ENCODE measurements around the gene DUSP22.
"Not testable (repeated sequence)": the region's sequence is repeated elsewhere in the genome, so short reads cannot be mapped to it uniquely, and the experiment has no call there.

Gene DUSP22

DNA sequence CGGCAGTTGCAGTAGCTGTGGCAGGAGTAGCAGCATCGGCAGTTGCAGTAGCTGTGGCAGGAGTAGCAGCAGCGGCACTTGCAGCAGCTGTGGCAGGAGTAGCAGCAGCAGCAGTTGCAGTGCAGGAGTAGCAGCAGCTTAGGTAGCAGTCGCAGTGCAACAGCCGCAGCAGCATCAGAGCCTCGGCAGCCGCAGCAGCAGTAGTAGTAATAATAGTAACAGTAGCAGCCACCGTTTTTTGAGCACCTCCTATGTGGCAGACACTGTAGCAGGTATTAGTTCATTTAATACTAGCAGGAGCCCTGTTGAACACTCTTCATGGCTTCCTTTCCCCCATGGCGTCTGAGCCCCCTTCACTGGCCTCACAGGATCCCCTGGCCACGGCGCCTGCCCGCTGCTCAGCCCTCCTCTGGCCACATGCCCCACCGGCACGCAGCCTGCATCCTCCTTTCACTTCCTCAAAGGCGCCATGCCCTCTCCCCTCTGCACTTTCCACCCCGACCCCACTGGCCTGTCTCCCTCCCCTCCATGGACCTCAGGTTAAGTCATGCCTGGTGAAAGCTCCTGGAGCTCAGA is 80.1 kb downstream of the DUSP22 start:
- DNase-seq (ENCODE audit: low read depth, low spot score): no peak
- TF ChIP-seq CTCF (IDR thresholded peaks at IDR 0.05; ENCODE audit: insufficient read depth, low read length, missing control alignments): no peak
- no peak overlapping the region for H3K4me3 ChIP-seq (ENCODE audit: low read depth, low read length)
- CTCF ChIA-PET: no interaction called here
- POLR2A ChIA-PET: no interaction called here

DNA sequence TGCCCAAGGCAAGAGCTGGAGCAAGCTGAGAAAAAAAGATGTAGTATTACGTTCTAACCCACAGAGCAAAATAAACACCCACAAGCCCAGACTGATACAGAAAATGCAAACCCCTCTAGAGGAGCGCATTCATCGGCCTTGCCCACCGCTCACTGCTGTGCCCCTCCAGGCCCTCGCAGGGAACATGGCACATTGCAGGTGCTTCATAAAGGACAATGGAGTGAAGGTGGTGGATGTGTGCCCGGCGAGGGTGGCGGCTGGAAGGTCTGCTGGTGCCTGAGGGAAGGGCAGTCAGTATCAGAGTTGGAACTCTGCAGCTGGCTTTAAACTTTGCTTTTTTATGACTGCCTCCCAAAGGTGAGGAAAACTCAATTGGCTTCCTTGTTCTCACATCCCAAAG is 80.7 kb downstream of the DUSP22 start:
- TF ChIP-seq CTCF (IDR thresholded peaks at IDR 0.05; ENCODE audit: insufficient read depth, low read length, missing control alignments): no peak
- CTCF ChIA-PET: interaction anchor here (1.7 kb wide), 1 partner anchor 182 kb away, joined by 4 read pairs; no protein-coding TSS in a partner anchor

GRCh38 chr6:373773-374724 is 81.8 kb downstream of the DUSP22 start:
- ChIA-PET CTCF (interaction anchor here (1.7 kb wide), 1 partner anchor 183 kb away, joined by 4 read pairs; no protein-coding TSS in a partner anchor), POLR2A (no interaction called here)
- DNase-seq (ENCODE audit: low read depth, low spot score): no peak
- TF ChIP-seq CTCF (IDR thresholded peaks at IDR 0.05; ENCODE audit: insufficient read depth, low read length, missing control alignments): no peak
- H3K4me3 ChIP-seq (ENCODE audit: low read depth, low read length): no peak overlapping the region

More for the DNA sequence above, 80.7 kb downstream of the DUSP22 start:
- no peak overlapping the region for H3K4me3 ChIP-seq (ENCODE audit: low read depth, low read length)
- DNase-seq (ENCODE audit: low read depth, low spot score): no peak
- POLR2A ChIA-PET: no interaction called here

DNA sequence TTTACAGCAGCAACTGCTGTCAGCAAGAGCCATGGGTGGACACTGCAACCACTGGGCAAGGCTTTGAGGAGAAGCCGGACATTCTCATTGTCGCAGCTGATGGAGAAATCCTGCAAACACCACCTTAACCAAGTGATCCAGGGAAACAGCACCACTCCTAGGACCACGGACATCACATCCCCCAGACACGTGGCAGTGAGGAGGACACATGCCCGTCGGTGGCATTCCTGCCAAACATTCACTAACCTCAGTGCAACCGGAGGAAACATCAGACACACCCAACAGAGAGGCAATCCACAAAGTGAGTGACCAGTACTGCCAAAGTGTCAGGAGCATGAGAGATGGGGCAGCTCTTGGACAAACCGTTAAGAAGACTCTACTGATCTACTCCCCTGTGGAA is 82.7 kb downstream of the DUSP22 start:
- no peak overlapping the region for H3K4me3 ChIP-seq (ENCODE audit: low read depth, low read length)
- no peak for DNase-seq (ENCODE audit: low read depth, low spot score)
- CTCF ChIA-PET: interaction anchor here (1.7 kb wide), 1 partner anchor 184 kb away, joined by 4 read pairs; no protein-coding TSS in a partner anchor
- POLR2A ChIA-PET: no interaction called here
- no peak for TF ChIP-seq CTCF (IDR thresholded peaks at IDR 0.05; ENCODE audit: insufficient read depth, low read length, missing control alignments)

DNA sequence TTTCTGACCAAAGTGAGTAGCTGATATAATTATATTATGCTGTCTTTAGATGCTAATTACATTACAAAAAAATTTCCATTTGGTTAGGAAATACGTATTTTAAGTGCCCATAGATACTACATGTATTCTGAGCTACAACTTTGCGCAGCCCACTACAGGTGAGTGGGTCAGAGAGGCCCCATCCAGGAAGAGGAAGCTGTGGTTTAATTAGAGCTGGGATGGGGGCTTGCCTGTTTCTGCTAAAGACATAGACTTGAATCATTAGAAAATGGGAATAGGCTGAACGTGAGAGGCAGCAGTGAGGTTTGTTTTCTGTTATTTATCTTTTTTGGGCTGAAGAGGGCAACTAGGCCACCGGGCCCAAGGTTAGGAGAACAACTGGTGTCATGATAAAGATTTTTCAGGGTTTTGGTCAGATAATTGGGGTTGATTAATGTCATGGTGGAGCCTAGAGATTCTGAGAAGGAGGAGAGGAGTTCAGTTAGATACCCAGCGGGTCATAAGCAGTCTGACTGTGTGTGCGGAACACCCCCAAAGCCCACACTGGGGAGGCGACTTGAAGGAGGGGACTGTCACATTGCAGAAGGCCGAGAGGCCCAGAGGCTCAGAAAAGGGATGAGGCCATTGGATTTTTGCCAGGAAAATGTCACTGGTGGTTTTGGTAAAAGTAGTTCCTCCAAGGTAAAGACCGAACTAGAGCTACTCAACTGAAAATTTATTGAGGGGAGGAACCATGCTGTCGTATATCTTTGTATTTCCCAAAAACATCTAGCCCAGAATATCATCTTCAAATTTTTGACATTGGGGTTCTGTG is 84.7 kb downstream of the DUSP22 start:
- TF ChIP-seq CTCF (IDR thresholded peaks at IDR 0.05; ENCODE audit: insufficient read depth, low read length, missing control alignments): no peak
- no peak for DNase-seq (ENCODE audit: low read depth, low spot score)
- CTCF ChIA-PET: no interaction called here
- H3K4me3 ChIP-seq (ENCODE audit: low read depth, low read length): no peak overlapping the region
- POLR2A ChIA-PET: no interaction called here

GRCh38 chr6:377641-378020 is 85.3 kb downstream of the DUSP22 start:
- POLR2A ChIA-PET; H3K4me3 ChIP-seq (ENCODE audit: low read depth, low read length); CTCF ChIA-PET; DNase-seq (ENCODE audit: low read depth, low spot score): not testable (repeated sequence)

All from AG04449 (cell line).